K562 (cell line): ENCODE results near the gene ATP5PB. TPM values are rescaled to one million over a fixed set of nuclear protein-coding genes. Genes with fewer than 3 reads are reported as not detected.

Experiments used
- ATAC-seq: fragments of 200-7000 bp; cut with Tn5 transposase; 3 replicates; pipeline ENCODE4 v1.9.1; 2020; ENCODE audit warnings: moderate library complexity
- BruUV-seq: library from RNA; stranded (reverse); fragments of 400-500 nt; replicated peaks from 2 replicates; lab custom pipeline; 2021; lab: Mats Ljungman, UMichigan
- CTCF ChIA-PET: fragments of 300-600 bp; formaldehyde crosslinking; extraction: SDS; loops from one replicate; lab custom pipeline; 2021; ENCODE audit warnings: low intra/inter-chr PET ratio; lab: Yijun Ruan, JAX
- POLR2A ChIA-PET: fragments of 300-600, 350-650 bp; sonication (Branson Sonifier 250); formaldehyde crosslinking; extraction: SDS; loops from one replicate; lab custom pipeline; 2021; ENCODE audit warnings: antibody characterized with exemption, inconsistent platforms; lab: Yijun Ruan, JAX
- DNase-seq, 4 experiments: peaks; one replicate each; pipeline versions ENCODE4 v3.0.0 to v3.0.0-alpha.2; 2011 to 2018; ENCODE audit warnings: low spot score in 3 of 4, mixed read lengths in 3 of 4; ENCODE audit errors: extremely low read depth in 1 of 4
- FAIRE-seq: peaks from 2 replicates; lab custom pipeline; 2011; peaks lifted over from hg19 to GRCh38; lab: Jason Lieb, UNC
- H2AFZ ChIP-seq: 2 replicates; pipeline ENCODE4 v1.6.0; 2011; ENCODE audit warnings: low read depth, low read length, control low read depth, inconsistent platforms
- H3K27ac ChIP-seq: fragments of 200-600 bp; 3 replicates; pipeline ENCODE4 v1.8.0; 2011; ENCODE audit warnings: low read depth, mild to moderate bottlenecking, control low read depth, inconsistent platforms, low read length, moderate library complexity, mixed read lengths; ENCODE audit errors: extremely low read depth
- H3K27me3 ChIP-seq, 2 experiments: fragments of 300-600 bp in 1 of 2; 2 replicates in 1 of 2; 3 replicates in 1 of 2; pipeline versions ENCODE4 v1.6.0 to v1.8.0; 2011; ENCODE audit warnings: inconsistent platforms in 2 of 2, low read length in 2 of 2, mild to moderate bottlenecking in 1 of 2, mixed read lengths in 1 of 2, moderate library complexity in 1 of 2; ENCODE audit not compliant: control insufficient read depth in 2 of 2, insufficient read depth in 2 of 2
- H3K36me3 ChIP-seq: fragments of 300-600 bp; 3 replicates; pipeline ENCODE4 v1.8.0; 2011; ENCODE audit warnings: mild to moderate bottlenecking, low read length, inconsistent platforms; ENCODE audit not compliant: control insufficient read depth, insufficient read depth
- H3K4me1 ChIP-seq, 2 experiments: fragments of 200-600 bp in 1 of 2; replicated peaks in 1 of 2; 2 replicates in 1 of 2; 3 replicates in 1 of 2; pipeline versions ENCODE4 v1.5.1 to v1.8.0; 2011; ENCODE audit warnings: inconsistent platforms in 2 of 2, low read length in 2 of 2, mild to moderate bottlenecking in 1 of 2, mixed read lengths in 1 of 2, moderate library complexity in 1 of 2; ENCODE audit not compliant: control insufficient read depth in 2 of 2, insufficient read depth in 2 of 2
- H3K4me2 ChIP-seq: 2 replicates; pipeline ENCODE4 v1.6.1; 2011; ENCODE audit warnings: low read length, control low read depth, inconsistent platforms, mixed read lengths; ENCODE audit not compliant: insufficient read depth
- H3K4me3 ChIP-seq: fragments of 200-600 bp; sonication (generic), shearing (Covaris generic); 2 replicates; pipeline ENCODE4 v1.5.1; 2016; ENCODE audit warnings: control low read depth, inconsistent platforms
- H3K79me2 ChIP-seq: fragments of 200-600 bp; 3 replicates; pipeline ENCODE4 v1.8.0; 2011; ENCODE audit warnings: low read length, inconsistent platforms; ENCODE audit not compliant: control insufficient read depth, insufficient read depth
- H3K9ac ChIP-seq, 2 experiments: 2 replicates each; pipeline versions ENCODE4 v1.6.0 to v1.6.1; 2011; ENCODE audit warnings: low read depth in 2 of 2, low read length in 2 of 2, control low read depth in 1 of 2, inconsistent platforms in 1 of 2, mild to moderate bottlenecking in 1 of 2, mixed read lengths in 1 of 2; ENCODE audit not compliant: insufficient read depth in 1 of 2
- H3K9me1 ChIP-seq: one replicate; pipeline ENCODE4 v1.6.0; 2011; ENCODE audit warnings: inconsistent platforms, mild to moderate bottlenecking, low read length, moderate library complexity; ENCODE audit not compliant: control insufficient read depth, insufficient read depth
- H3K9me3 ChIP-seq: replicated peaks from 2 replicates; pipeline ENCODE4 v1.5.1; 2011; ENCODE audit warnings: low read depth, low read length, inconsistent platforms; ENCODE audit not compliant: control insufficient read depth, insufficient read depth
- H4K20me1 ChIP-seq: replicated peaks from 2 replicates; pipeline ENCODE4 v1.6.1; 2011; ENCODE audit warnings: low read length, inconsistent platforms, mixed read lengths; ENCODE audit not compliant: control insufficient read depth, insufficient read depth
- FOSL1 ChIP-seq: fragments of 200-800 bp; sonication (Bioruptor generic); conservative IDR thresholded peaks from 2 replicates; pipeline ENCODE4 v1.6.1; 2016; ENCODE audit warnings: missing genetic modification characterization, missing compliant biosample characterization
- HNRNPUL1 ChIP-seq: fragments of 200-400 bp; formaldehyde crosslinking; IDR thresholded peaks from 2 replicates; pipeline ENCODE4 v1.6.1; 2017; ENCODE audit warnings: low read length
- NUFIP1 ChIP-seq: fragments of 450-650 bp; IDR thresholded peaks from 2 replicates; pipeline ENCODE4 v1.6.1; 2018; ENCODE audit not compliant: partially characterized antibody
- PHB ChIP-seq: fragments of 250-450 bp; sonication (Bioruptor Pico); IDR thresholded peaks from 2 replicates; pipeline ENCODE4 v1.5.0; 2021
- PYGO2 ChIP-seq: fragments of 450-650 bp; IDR thresholded peaks from 2 replicates; pipeline ENCODE4 v1.6.1; 2016; ENCODE audit warnings: mild to moderate bottlenecking, missing genetic modification characterization, moderate library complexity, missing compliant biosample characterization
- RBM34 ChIP-seq: fragments of 200-400 bp; formaldehyde crosslinking; IDR thresholded peaks from 2 replicates; pipeline ENCODE4 v1.6.1; 2018; ENCODE audit warnings: low read length, borderline replicate concordance; ENCODE audit not compliant: insufficient read depth
- SMARCA5 ChIP-seq: fragments of 450-650 bp; IDR thresholded peaks from 2 replicates; pipeline ENCODE4 v1.6.1; 2016
- SP2 ChIP-seq: IDR thresholded peaks from 2 replicates; pipeline ENCODE4 v1.6.1; 2011; ENCODE audit warnings: mild to moderate bottlenecking, low read depth, low read length, moderate library complexity; ENCODE audit not compliant: poor library complexity, severe bottlenecking; ENCODE audit errors: extremely low read depth
- SPI1 ChIP-seq: IDR thresholded peaks from 2 replicates; pipeline ENCODE4 v1.6.1; 2011; ENCODE audit warnings: low read depth, low read length, control low read depth, borderline replicate concordance
- XRCC3 ChIP-seq: fragments of 450-650 bp; IDR thresholded peaks from 2 replicates; pipeline ENCODE4 v1.6.1; 2017; ENCODE audit warnings: mild to moderate bottlenecking, moderate library complexity
- ZNF780A ChIP-seq: fragments of 250-450 bp; sonication (Bioruptor Pico); IDR thresholded peaks from 2 replicates; pipeline ENCODE4 v1.5.0; 2021; ENCODE audit warnings: mild to moderate bottlenecking
- ZNF830 ChIP-seq: fragments of 250-450 bp; sonication (Bioruptor Pico); IDR thresholded peaks from 2 replicates; pipeline ENCODE4 v1.5.0; 2021; ENCODE audit warnings: mild to moderate bottlenecking
- WGBS: fragments of 100-300 bp; shearing (Covaris generic); methylation state at CpG from one replicate; pipeline ENCODE4 v1.1.6; 2016; ENCODE audit warnings: low coverage, mixed read lengths; ENCODE audit not compliant: insufficient coverage; ENCODE audit errors: missing lambda C conversion rate; 5-methylcytosine and 5-hydroxymethylcytosine counted together
- in situ Hi-C: fragments of 300-500 bp; cut with MboI; formaldehyde crosslinking; loops from 4 replicates; pipeline ENCODE4 v1.15.0; 2018; ENCODE audit warnings: inconsistent platforms, mixed read lengths
- intact Hi-C: fragments of 100-400 bp; cut with micrococcal nuclease; formaldehyde crosslinking; loops from 2 replicates; pipeline ENCODE4 v1.14.2; 2022
- polyA plus RNA-seq, 8 experiments: library from polyadenylated mRNA; depleted of rRNA in 4 of 8; stranded (reverse) in 5 of 8; unstranded in 3 of 8; fragments of >200 nt; fragmentation: Nextera tagmentation in 2 of 8; fragmentation: Illumina TruSeq in 1 of 8; extraction: Ambion mirVana in 2 of 8; extraction: Trizol in 1 of 8; gene quantifications; 2 replicates each; pipeline versions ENCODE4 v1.2.1 to v1.2.3, GENCODE V29; 2011 to 2014; ENCODE audit warnings: inconsistent platforms in 1 of 8, missing spikeins in 1 of 8
- total RNA-seq, 7 experiments: library from RNA; depleted of rRNA in 6 of 7; stranded (reverse); fragments of >200 nt in 6 of 7; fragmentation: Illumina TruSeq in 2 of 7; extraction: Trizol in 2 of 7; gene quantifications; 2 replicates each; pipeline versions ENCODE4 v1.2.1 to v1.2.3, GENCODE V29; 2011 to 2021; ENCODE audit warnings: low replicate concordance in 1 of 7
- TF ChIP-seq, protein P1 (sequence below): sonication (generic); formaldehyde crosslinking; IDR thresholded peaks from 2 replicates; pipeline ENCODE4 v1.8.1; 2023; ENCODE audit warnings: missing genetic modification reagents, mild to moderate bottlenecking, borderline replicate concordance
- TF ChIP-seq, protein P2 (sequence below): IDR thresholded peaks from 2 replicates; pipeline ENCODE4 v1.6.1; 2011; ENCODE audit not compliant: insufficient read length; ENCODE audit errors: extremely low read depth
- TF ChIP-seq, protein P3 (sequence below): fragments of 450-650 bp; IDR thresholded peaks from 2 replicates; pipeline ENCODE4 v1.6.1; 2016; ENCODE audit warnings: mild to moderate bottlenecking

Gene ATP5PB
- total and polyA plus RNA-seq, 9 of the 15 experiments (the other 6 are each of a cell fraction or from before 2014, with no cell fraction given) = 651 to 2,735 (median 1,061) TPM

DNA sequence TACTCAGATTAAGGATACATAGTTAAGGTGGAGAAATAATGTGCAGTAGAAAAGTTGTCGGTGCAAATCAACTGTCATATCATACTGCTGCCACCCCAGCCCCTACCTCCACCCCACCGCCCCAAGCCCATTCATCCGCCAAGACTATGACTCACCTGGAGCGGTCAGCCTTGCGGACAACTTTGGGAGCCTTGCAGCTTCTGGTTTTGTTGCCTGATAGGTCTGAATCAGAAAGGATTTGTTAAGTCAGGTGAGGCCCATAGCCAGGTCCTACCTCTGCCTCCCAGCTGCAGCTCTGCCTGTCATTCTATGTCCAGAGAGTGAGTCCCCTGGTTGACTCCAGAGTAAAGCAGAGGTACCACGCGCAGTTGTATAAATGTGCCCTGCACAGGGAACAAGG is 37.2 kb downstream of the ATP5PB start:
- no peak overlapping the region for H3K4me2 ChIP-seq
- CTCF ChIA-PET = interaction anchor here (1.0 kb wide), 1 partner anchor 283 kb away, joined by 3 read pairs; no protein-coding TSS in a partner anchor
- BruUV-seq = no TSS peak
- H3K9ac ChIP-seq = no peak overlapping the region
- no peaks in the 10 kb centered on the region for H3K9me3 ChIP-seq
- 15% methylated on average over 7 of the region's 7 CpGs for WGBS
- DNase-seq (no peak), ATAC-seq (no peak), FAIRE-seq (no peak)
- H3K4me3 ChIP-seq = no peak overlapping the region
- POLR2A ChIA-PET = no interaction called here
- H3K27me3 ChIP-seq = peaks cover 10 to 33% of the 10 kb centered on the region in 2 experiments; a peak in 4 of 5 replicates
- H3K4me1 ChIP-seq = no peaks in the 10 kb centered on the region; a peak in 1 of 5 replicates
- no peaks in the 10 kb centered on the region for H3K9me1 ChIP-seq
- in situ Hi-C loops (loop anchor here (25.0 kb wide), 1 partner anchor 851 kb away; no protein-coding TSS in a partner anchor), intact Hi-C loops (no loop called here)
- H3K27ac ChIP-seq = no peak overlapping the region
- no peak overlapping the region for H2AFZ ChIP-seq
- no peaks in the 10 kb centered on the region for H4K20me1 ChIP-seq
- no peaks in the 10 kb centered on the region for H3K79me2 ChIP-seq
- H3K36me3 ChIP-seq = no peaks in the 10 kb centered on the region
- TF ChIP-seq, protein P1, sequence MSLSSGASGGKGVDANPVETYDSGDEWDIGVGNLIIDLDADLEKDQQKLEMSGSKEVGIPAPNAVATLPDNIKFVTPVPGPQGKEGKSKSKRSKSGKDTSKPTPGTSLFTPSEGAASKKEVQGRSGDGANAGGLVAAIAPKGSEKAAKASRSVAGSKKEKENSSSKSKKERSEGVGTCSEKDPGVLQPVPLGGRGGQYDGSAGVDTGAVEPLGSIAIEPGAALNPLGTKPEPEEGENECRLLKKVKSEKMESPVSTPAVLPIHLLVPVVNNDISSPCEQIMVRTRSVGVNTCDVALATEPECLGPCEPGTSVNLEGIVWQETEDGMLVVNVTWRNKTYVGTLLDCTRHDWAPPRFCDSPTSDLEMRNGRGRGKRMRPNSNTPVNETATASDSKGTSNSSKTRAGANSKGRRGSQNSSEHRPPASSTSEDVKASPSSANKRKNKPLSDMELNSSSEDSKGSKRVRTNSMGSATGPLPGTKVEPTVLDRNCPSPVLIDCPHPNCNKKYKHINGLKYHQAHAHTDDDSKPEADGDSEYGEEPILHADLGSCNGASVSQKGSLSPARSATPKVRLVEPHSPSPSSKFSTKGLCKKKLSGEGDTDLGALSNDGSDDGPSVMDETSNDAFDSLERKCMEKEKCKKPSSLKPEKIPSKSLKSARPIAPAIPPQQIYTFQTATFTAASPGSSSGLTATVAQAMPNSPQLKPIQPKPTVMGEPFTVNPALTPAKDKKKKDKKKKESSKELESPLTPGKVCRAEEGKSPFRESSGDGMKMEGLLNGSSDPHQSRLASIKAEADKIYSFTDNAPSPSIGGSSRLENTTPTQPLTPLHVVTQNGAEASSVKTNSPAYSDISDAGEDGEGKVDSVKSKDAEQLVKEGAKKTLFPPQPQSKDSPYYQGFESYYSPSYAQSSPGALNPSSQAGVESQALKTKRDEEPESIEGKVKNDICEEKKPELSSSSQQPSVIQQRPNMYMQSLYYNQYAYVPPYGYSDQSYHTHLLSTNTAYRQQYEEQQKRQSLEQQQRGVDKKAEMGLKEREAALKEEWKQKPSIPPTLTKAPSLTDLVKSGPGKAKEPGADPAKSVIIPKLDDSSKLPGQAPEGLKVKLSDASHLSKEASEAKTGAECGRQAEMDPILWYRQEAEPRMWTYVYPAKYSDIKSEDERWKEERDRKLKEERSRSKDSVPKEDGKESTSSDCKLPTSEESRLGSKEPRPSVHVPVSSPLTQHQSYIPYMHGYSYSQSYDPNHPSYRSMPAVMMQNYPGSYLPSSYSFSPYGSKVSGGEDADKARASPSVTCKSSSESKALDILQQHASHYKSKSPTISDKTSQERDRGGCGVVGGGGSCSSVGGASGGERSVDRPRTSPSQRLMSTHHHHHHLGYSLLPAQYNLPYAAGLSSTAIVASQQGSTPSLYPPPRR = no peak
- no peak for TF ChIP-seq PHB
- TF ChIP-seq ZNF830 (CRISPR knock-in tag) = no peak
- TF ChIP-seq ZNF780A = no peak
- TF ChIP-seq, protein P2, sequence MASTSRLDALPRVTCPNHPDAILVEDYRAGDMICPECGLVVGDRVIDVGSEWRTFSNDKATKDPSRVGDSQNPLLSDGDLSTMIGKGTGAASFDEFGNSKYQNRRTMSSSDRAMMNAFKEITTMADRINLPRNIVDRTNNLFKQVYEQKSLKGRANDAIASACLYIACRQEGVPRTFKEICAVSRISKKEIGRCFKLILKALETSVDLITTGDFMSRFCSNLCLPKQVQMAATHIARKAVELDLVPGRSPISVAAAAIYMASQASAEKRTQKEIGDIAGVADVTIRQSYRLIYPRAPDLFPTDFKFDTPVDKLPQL = no peak
- TF ChIP-seq, protein P3, sequence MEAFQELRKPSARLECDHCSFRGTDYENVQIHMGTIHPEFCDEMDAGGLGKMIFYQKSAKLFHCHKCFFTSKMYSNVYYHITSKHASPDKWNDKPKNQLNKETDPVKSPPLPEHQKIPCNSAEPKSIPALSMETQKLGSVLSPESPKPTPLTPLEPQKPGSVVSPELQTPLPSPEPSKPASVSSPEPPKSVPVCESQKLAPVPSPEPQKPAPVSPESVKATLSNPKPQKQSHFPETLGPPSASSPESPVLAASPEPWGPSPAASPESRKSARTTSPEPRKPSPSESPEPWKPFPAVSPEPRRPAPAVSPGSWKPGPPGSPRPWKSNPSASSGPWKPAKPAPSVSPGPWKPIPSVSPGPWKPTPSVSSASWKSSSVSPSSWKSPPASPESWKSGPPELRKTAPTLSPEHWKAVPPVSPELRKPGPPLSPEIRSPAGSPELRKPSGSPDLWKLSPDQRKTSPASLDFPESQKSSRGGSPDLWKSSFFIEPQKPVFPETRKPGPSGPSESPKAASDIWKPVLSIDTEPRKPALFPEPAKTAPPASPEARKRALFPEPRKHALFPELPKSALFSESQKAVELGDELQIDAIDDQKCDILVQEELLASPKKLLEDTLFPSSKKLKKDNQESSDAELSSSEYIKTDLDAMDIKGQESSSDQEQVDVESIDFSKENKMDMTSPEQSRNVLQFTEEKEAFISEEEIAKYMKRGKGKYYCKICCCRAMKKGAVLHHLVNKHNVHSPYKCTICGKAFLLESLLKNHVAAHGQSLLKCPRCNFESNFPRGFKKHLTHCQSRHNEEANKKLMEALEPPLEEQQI = no peak
- no peak for TF ChIP-seq SP2
- TF ChIP-seq PYGO2 (tag) = no peak
- TF ChIP-seq SMARCA5 = no peak
- TF ChIP-seq SPI1 = no peak
- TF ChIP-seq FOSL1 (tag) = no peak
- no peak for TF ChIP-seq HNRNPUL1
- no peak for TF ChIP-seq NUFIP1
- no peak for TF ChIP-seq RBM34
- no peak for TF ChIP-seq XRCC3
